HPDE6-E6E7 (cell line): ENCODE measurements around the gene PDIA4.
"Not testable (repeated sequence)": the region's sequence is repeated elsewhere in the genome, so short reads cannot be mapped to it uniquely, and the experiment has no call there.

ENCODE experiments used
- DNase-seq: peaks from one replicate; pipeline ENCODE4 v3.0.0; 2011; ENCODE audit warnings: missing footprints; ENCODE audit errors: extremely low spot score

Gene PDIA4

GRCh38 chr7:149036676-149037075 lies 8.4 kb upstream of the PDIA4 start:
- DNase-seq = no peak

DNA sequence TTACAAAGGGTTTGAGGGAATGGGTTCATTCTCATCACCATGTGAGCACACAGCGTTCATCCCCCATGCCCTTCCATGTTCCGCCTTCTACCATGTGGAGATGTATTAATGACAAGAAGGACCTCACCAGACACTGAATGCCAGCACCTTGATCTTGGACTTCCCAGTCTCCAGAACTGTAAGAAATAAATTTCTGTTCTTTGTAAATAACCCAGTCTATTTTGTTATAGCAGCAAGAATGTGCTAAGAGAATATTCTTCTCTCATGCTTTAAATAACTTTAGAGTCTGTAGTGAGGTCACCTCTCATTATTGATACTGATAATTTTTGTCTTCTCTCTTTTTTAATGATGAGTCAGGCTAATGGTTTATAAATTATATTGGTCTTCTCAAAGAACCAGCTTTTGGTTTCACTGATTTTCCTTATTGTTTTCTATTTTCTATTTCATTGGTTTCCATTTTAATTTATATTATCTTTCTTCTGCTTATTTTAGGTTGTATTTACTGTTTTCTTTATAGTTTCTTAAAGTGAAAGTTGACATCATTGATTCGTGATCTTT lies 3.1 kb upstream of the PDIA4 start:
- DNase-seq = no peak

- not testable (repeated sequence) for DNase-seq
Observed at GRCh38 chr7:149030439-149030838, 2.1 kb upstream of the PDIA4 start.

- DNase-seq = no peak
Observed at GRCh38 chr7:149027611-149028345, 527 bp downstream of the PDIA4 start.

GRCh38 chr7:149027055-149027454 lies 1.2 kb downstream of the PDIA4 start:
- DNase-seq = no peak

DNA sequence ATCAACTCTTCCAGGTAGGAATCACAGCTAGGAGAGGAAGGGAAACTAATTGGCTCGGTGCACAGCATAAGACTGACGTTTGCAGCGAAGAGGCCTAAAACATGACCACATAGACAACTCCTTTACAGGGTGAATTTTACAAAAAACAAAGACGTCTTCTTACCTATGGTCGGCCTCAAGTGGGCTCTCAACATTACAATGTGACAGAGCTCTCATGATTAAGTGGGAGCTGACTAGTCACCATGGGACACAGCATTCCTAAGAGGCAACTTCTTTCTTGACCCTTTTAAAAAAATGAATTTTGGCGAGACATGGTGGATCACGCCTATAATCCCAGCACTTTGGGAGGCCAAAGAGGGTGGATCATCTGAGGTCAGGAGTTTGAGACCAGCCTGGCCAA lies 4.6 kb downstream of the PDIA4 start:
- DNase-seq = no peak

GRCh38 chr7:149022756-149023360 lies 5.4 kb downstream of the PDIA4 start:
- DNase-seq = no peak

GRCh38 chr7:149021725-149022062 lies 6.6 kb downstream of the PDIA4 start:
- DNase-seq = no peak

GRCh38 chr7:149020483-149020882 lies 7.8 kb downstream of the PDIA4 start:
- no peak for DNase-seq

DNA sequence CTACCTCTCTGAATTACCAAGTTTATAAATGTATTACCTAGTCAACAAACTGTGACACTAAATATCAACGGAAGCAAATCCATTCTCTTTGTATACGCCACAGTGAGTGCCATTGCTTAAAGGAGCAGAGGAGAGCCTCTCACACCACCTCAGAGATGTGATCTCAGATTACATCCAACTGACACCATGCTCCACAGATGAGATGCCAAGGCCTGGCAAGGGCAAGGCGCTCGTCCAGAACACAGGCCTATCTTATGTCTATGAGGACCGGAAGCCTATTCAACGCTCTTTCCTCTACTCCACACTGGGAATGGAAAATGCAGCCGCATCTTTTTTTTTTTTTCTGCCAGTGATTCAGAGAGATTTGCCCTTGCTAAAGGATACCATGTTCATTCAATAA lies 11.4 kb downstream of the PDIA4 start:
- no peak for DNase-seq

GRCh38 chr7:149014309-149014708 lies 14.0 kb downstream of the PDIA4 start:
- DNase-seq = no peak

DNA sequence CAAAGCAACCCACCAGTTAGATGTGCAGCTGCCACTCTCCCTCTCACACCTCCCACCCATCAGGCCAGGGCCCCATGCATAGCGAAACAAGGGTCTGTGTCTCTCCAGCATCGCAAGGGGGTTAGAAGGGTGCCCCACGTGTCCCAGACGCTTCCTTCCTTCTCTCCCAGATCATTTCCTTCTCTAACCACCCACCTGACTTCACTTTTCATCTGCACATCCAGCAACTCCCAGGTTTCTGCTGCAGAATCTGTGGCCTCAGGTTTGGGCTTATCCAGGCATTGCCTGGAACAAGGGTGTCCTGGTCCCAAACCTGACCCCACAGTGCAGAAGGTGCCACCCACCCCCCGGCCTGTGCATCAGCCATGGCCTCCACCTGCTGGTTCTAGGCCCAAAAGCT lies 14.4 kb downstream of the PDIA4 start:
- no peak for DNase-seq

DNA sequence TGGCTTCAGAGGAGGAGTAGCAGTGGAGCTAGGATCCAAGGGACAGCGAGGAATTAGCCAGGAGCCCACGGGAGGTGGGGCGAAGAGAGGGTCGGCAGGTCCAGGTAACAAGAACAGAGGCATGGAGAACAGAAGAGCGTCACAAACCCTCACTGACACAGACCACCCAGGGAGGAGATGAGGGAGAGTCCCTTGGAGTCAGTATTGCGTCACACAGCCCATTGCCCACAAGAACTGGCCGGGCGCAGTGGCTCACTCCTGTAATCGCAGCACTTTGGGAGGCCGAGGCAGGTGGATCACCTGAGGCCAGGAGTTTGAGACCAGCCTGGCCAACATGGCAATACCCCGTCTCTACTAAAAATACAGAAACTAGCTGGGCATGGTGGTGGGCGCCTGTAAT lies 15.6 kb downstream of the PDIA4 start:
- not testable (repeated sequence) for DNase-seq

- no peak for DNase-seq
Observed at GRCh38 chr7:149011491-149011890, 16.8 kb downstream of the PDIA4 start.

- DNase-seq = no peak
Observed at GRCh38 chr7:149010451-149010850, 17.9 kb downstream of the PDIA4 start.

GRCh38 chr7:149009527-149009926 lies 18.8 kb downstream of the PDIA4 start:
- DNase-seq = no peak

- DNase-seq = no peak
Observed at GRCh38 chr7:149007611-149008010, 20.7 kb downstream of the PDIA4 start.

GRCh38 chr7:149007146-149007545 lies 21.2 kb downstream of the PDIA4 start:
- DNase-seq = no peak

GRCh38 chr7:149006345-149006725 lies 22.0 kb downstream of the PDIA4 start:
- no peak for DNase-seq

DNA sequence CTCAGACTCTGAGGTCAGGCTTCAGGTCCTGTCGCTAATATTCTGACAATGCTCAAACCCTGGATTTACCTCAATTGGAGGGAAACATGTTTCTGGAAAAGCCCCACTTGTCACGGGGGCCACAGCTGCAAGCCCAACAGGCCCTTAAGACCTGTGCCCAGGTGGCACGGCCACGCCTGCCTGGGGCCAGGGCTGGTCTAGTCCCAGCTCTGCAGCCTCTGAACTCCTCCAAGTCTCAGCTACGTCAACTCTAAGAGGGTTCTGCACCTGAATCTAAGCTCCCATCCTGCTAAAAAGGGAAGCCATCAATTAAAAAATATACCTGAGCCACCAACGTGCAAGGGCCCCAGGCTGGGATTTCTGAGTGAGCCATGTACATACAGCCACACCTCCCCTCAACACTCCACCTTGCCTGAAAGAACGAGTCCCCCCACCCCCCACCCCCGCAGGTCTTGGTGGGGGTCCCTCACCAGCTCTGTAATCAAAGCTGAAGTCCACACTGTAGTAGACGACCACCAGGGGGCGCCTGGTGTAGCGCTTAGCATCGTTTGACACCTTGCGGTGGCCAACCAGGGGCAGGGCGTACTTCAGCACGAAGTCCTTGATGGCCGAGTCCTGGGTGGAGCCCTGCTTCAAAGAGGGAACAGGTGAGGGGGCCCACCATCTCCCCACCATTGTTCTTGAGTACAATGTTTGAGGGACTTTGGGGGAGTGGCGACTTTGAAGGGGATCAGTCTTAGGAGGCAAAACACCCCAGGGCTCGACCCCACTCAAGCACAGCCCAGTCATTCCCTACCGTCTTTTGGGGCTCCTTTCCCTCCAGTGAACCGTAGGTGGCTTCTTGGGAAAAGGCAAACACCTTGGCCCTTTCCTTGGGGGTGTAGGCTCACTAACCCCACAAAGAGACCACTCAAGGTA lies 22.6 kb downstream of the PDIA4 start:
- no peak for DNase-seq

GRCh38 chr7:149004405-149005370 lies 23.6 kb downstream of the PDIA4 start:
- DNase-seq = no peak
